Fibroblast of peridontal ligament (primary cell): ENCODE results near the gene IVNS1ABP.
"Not testable (repeated sequence)": the region's sequence is repeated elsewhere in the genome, so short reads cannot be mapped to it uniquely, and the experiment has no call there.

Source experiments
- DNase-seq: peaks from one replicate; pipeline ENCODE4 v3.0.0-alpha.2; 2010; ENCODE audit errors: extremely low read depth

Gene IVNS1ABP

GRCh38 chr1:185317034-185317885 is at the start of gene IVNS1ABP:
Gene IVNS1ABP, minus strand, starts transcription at chr1:185317243. Its CDS starts 7,750 bp downstream, at chr1:185309493.
- DNase-seq: peak; percentile 85

- DNase-seq: no peak
Observed at GRCh38 chr1:185365951-185366350, 48.9 kb upstream of the IVNS1ABP start.

GRCh38 chr1:185364528-185364927 is 47.5 kb upstream of the IVNS1ABP start:
- not testable (repeated sequence) for DNase-seq

GRCh38 chr1:185363205-185363604 is 46.2 kb upstream of the IVNS1ABP start:
- DNase-seq: no peak

- peak; percentile 70 for DNase-seq
Observed at GRCh38 chr1:185360714-185361113, 43.7 kb upstream of the IVNS1ABP start.

GRCh38 chr1:185358957-185359356 is 41.9 kb upstream of the IVNS1ABP start:
- DNase-seq: no peak

- no peak for DNase-seq
Observed at GRCh38 chr1:185355947-185356346, 38.9 kb upstream of the IVNS1ABP start.

- no peak for DNase-seq
Observed at GRCh38 chr1:185353124-185353523, 36.1 kb upstream of the IVNS1ABP start.

- DNase-seq: peak; percentile 13
Observed at GRCh38 chr1:185351734-185352466, 34.9 kb upstream of the IVNS1ABP start.

GRCh38 chr1:185350027-185350442 is 33.0 kb upstream of the IVNS1ABP start:
- DNase-seq: no peak

GRCh38 chr1:185349556-185349955 is 32.5 kb upstream of the IVNS1ABP start:
- peak; percentile 18 for DNase-seq

GRCh38 chr1:185348985-185349384 is 31.9 kb upstream of the IVNS1ABP start:
- DNase-seq: no peak

GRCh38 chr1:185348296-185348695 is 31.3 kb upstream of the IVNS1ABP start:
- DNase-seq: no peak

GRCh38 chr1:185345913-185346720 is 29.1 kb upstream of the IVNS1ABP start:
- no peak for DNase-seq

- DNase-seq: no peak
Observed at GRCh38 chr1:185343306-185343705, 26.3 kb upstream of the IVNS1ABP start.

- no peak for DNase-seq
Observed at GRCh38 chr1:185342672-185343259, 25.7 kb upstream of the IVNS1ABP start.

GRCh38 chr1:185342017-185342416 is 25.0 kb upstream of the IVNS1ABP start:
- DNase-seq: no peak

- DNase-seq: no peak
Observed at GRCh38 chr1:185341196-185341781, 24.2 kb upstream of the IVNS1ABP start.

- DNase-seq: peak; percentile 49
Observed at GRCh38 chr1:185338719-185339622, 21.9 kb upstream of the IVNS1ABP start.

GRCh38 chr1:185337246-185337645 is 20.2 kb upstream of the IVNS1ABP start:
- DNase-seq: peak; percentile 57
